GM19035 (cell line): ENCODE measurements around the gene APBA2.
"Not testable (repeated sequence)": the region's sequence is repeated elsewhere in the genome, so short reads cannot be mapped to it uniquely, and the experiment has no call there.

Experiments
- ATAC-seq: cut with Tn5 transposase; IDR thresholded peaks from one replicate; pipeline ENCODE4 v1.9.1; 2021; ENCODE audit not compliant: unreplicated experiment

Gene APBA2

DNA sequence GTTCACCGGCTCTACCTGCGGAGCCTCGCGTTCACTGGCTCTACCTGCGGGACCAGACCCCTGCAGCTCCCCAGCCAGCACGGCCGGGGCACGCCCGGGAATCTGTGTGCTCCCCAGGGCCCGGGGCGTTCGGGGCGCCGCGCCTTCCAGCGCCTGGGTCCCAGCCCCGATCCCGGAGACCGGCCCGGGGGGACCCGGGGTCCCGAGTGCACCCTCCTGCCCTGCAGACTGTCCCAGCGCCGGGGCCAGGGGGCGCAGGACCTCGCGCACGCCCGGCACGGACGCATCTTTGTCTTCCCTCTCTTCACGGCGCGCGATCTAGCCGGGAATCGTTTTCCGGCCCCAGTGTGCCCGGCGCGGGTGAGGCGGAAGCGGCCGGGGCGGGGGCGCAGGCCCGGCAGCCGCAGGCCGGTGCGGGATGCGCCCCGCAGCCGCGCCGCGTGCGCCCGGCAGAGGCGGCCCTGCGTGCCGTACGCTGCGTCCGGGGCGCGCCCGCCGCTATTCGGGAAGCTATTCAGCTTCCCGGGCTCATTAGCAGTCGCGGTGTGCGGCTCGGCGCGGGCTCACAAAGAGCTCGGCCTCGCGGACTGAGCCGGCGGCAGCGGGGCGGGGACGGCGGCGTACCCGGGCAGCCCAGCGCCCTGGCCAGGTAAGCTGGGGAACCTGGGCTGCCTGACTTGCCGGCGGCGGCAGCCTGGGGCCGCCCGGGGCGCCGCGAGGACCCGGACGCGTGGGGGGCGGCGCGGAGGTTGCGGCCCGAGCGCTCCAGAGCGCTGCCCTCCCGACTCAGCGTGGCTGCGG is at the start of gene APBA2:
APBA2 (plus strand) TSS at position 345 of the 801 bp plus-strand sequence. CDS start 167,911 bp downstream, outside the sequence.
- ATAC-seq, result no peak

DNA sequence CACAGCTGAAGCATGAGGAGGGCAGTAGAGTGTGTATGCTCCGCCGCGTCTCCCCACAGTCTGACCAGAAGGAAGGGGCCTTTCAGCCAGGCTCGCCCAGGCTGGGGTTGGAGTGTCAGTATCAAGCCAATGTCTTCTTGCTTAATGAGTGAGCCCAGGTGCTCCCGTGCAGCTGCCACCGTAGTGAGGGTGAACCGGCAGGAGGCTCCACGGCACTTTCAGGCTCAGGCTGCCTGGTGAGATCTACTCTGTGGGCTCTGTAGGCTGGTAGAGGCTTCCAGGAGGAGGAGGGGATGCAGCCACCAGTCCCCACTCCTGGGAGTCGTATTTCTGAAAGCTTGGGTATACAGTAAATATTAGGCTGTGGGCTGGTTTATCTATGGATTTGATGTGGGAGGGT is 45.5 kb upstream of the APBA2 start:
- not testable (repeated sequence) for ATAC-seq

DNA sequence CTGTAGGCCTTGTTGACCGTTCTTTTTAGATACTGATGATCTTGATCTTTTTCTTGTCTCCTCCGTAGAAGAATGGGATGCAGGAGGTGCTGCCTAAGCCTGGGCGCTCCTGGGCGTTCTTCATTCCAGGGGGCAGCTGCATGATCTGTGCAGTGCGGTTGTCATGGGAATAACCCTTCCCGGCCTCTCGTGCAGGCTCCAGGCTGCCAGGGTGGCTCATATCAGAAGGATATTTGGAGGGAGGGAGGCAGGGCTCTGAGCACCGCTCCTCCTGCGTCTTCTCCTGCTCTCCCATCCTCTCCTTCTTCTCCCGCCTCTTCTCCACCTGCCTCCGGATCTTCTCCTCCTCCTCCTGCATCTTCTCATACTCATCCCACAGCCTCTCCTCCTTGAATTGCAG is 43.6 kb upstream of the APBA2 start:
- ATAC-seq, result not testable (repeated sequence)

DNA sequence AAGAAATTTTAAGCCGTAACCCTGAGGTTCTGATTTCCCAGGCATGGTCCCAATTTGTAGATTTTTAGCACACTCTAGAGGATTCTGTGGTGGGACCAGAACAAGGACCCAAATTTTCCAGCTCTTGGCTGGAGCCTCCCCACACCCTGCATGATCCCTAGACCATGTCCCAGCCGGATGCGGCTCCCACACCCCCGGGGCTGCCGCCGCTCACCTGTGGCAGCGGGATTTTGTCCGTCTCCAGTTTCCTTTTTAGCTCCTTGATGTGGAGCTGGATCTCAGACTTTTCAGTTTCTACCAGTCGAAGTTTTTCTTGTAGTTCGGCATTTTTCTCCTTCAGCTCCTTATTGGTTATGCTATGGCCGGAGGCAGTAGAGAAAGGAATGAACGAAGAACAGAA is 42.3 kb upstream of the APBA2 start:
- not testable (repeated sequence) for ATAC-seq

- ATAC-seq, result not testable (repeated sequence)
Observed at GRCh38 chr15:28844147-28844546, 41.6 kb upstream of the APBA2 start.

DNA sequence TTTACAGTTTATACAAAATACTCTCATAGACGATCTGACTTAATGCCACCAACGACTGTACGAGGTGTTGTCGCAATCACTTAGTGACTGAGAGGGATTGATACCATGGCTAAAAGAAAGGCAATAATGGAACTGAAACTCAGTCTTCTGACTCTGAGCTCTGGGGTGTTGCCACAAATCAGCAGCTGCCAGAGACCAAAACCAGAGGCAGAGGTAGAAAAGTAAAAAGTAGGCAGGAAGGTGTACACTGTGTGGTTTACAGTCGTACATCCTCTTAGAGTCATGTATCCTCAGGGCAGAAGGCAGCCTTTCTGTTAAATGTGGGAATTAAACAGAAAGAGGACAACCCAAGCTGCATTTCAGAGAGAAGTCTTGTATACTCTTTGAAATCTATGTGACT is 38.5 kb upstream of the APBA2 start:
- not testable (repeated sequence) for ATAC-seq

DNA sequence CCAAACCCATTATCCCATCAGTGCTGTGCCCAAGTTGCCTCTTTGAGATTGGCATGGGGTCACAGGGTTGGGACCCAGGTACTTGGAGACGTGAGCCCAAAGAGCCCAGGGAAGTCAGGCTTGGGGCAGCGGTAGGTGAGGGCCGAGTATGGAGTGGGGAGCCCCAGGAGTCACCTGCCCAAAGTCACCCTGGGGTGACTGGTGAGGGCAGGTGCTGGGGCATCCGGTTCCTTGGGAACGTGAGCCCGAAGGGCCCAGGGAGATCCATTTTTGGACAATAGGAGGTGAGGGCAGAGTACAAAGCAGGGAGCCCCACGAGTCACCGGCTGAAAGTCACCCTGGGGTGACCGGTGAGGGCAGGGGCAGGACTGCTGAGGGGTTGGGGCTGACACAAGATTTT is 37.8 kb upstream of the APBA2 start:
- not testable (repeated sequence) for ATAC-seq

GRCh38 chr15:28848521-28848920 is 37.3 kb upstream of the APBA2 start, which contains the start of gene GOLGA6L7:
TSS of gene GOLGA6L7 (minus strand) at chr15:28848644. CDS start at chr15:28848549, 95 bp downstream.
- ATAC-seq, result not testable (repeated sequence)

- not testable (repeated sequence) for ATAC-seq
Observed at GRCh38 chr15:28849271-28849670, 36.5 kb upstream of the APBA2 start.

DNA sequence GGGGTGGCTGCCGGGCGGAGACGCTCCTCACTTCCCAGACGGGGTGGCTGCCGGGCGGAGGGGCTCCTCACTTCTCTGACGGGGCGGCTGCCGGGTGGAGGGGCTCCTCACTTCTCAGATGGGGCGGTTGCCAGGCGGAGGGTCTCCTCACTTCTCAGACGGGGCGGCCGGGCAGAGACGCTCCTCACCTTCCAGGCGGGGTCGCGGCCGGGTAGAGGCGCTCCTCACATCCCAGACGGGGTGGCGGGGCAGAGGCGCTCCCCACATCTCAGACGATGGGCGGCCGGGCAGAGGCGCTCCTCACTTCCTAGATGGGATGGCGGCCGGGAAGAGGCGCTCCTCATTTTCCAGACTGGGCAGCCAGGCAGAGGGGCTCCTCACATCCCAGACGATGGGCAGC is 36.0 kb upstream of the APBA2 start:
- not testable (repeated sequence) for ATAC-seq

DNA sequence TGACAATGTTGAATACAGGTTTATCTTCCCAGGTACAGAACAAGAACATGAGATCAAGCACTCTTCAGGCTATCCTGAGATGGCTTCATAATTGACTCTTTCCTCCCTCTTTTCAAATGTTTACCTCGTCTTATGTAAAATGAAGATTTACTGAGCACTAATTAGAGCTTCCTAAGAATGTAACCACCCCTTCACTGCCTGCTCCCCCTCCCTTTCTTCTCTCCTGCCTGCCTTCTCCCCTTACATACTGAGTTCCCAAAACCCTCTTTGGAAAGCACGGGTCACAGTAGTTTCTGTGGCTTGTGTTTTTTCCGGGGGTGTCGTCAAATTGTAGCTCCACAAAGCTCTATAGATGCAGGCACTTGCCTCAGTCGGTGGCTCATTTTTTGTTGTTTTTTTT is 32.1 kb upstream of the APBA2 start:
- ATAC-seq, result not testable (repeated sequence)

- ATAC-seq, result not testable (repeated sequence)
Observed at GRCh38 chr15:28854578-28854977, 31.2 kb upstream of the APBA2 start.

DNA sequence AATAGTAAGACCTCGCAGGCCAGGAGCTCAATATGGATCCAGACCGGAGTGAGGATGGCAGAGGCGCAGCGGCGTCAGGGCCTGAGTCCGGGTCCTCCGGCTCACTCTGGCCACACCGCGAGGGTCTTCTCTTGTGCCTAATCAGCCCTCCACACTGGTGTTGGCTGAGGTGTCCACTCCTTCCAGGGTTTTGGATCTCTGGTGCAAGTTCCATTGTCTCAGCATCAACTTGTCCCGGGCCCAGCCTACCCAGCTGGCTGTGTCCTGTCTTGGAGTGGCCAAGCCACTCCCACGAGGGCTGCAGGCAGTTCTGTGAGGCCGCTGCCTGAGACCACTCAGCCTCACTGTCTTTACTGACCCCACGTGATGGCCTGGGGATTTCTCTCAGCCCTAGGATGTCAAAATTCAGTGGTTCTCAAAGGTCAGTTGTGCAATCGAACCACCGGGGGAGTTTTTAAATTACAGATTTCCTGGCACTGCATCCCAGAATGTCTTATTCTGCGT is 24.7 kb upstream of the APBA2 start:
- ATAC-seq, result no peak

- not testable (repeated sequence) for ATAC-seq
Observed at GRCh38 chr15:28861589-28862293, 24.0 kb upstream of the APBA2 start.

- no peak for ATAC-seq
Observed at GRCh38 chr15:28868744-28869345, 16.9 kb upstream of the APBA2 start.

GRCh38 chr15:28871168-28871567 is 14.6 kb upstream of the APBA2 start:
- ATAC-seq, result no peak

GRCh38 chr15:28873006-28873405 is 12.8 kb upstream of the APBA2 start:
- no peak for ATAC-seq

- ATAC-seq, result no peak
Observed at GRCh38 chr15:28873585-28874190, 12.1 kb upstream of the APBA2 start.

DNA sequence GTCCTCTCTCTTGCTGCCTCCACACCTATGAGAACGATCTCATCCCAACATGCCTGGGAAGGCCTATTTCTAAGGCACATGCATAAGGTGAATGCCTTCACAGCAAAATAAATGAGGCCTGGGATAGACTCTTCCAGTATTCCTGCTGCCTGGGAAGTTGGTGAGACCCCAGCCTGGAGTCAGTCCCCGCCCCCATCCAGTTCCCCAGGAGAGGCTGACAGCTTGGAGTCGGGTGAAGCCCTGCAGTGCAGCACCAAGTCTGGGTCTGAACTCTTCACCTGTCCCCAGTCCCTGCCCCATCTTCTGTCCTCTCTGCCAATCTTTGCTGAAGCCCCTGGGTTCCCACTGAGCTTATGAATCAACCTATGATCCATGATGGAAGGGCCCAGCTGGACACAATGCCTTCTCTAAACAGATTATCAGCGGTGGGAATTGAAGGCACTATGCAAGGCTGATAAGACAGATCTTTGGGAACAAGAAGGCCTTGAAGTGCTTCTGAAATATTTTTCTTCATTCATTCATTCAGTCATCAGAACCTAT is 10.2 kb upstream of the APBA2 start:
- no peak for ATAC-seq

DNA sequence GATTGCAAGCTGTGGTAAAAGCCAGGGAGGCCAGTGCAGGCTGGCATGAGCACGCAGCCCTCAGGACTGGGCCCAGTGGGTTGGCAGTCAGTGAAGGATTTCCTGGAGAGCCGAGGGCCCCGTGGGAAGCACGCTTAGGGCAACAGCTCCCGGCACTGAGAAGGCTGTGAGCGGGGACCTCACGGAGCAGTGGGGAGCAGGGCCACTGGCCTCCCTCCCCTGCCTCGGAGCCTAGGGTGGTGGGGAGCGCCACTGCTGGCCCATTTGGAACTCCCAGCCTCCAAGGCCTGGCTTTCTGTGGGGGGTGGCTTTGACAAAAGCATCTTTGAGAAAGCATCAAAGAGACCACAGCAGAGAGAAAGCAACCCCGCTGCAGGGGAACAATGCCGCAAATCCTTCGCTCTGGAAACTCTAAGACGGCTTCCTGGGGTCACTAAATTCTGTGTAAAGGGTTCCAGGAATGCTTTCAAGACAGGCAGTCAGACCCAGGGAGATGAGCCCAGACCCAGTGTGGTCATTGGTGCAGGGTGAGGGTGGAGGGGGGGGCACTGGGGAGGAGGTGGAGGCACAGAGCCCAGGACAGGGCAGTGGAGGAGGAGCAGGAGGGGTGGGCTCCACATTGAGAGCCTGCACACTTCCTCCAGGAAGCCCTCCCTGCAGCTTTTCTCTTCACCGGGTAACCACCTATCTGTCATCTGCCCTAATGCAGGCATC is 9.5 kb upstream of the APBA2 start:
- no peak for ATAC-seq
